Transverse colon (tissue), 4 donors: ENCODE data around the gene OLFML3. TPM values are rescaled to one million over a fixed set of nuclear protein-coding genes. Genes with fewer than 3 reads are reported as not detected.

Experiments used
- DNase-seq: peaks from one replicate; pipeline ENCODE4 v3.0.0-alpha.2; 2019
- H3K27ac ChIP-seq, 4 donors: fragments of 200-600 bp; sonication (generic); 2 replicates each; pipeline ENCODE4 v1.5.1; 2016 to 2018; ENCODE audit warnings: inconsistent platforms in 4 of 4
- H3K27me3 ChIP-seq: fragments of 200-600 bp; sonication (generic); 2 replicates; pipeline ENCODE4 v1.5.1; 2017; ENCODE audit warnings: inconsistent platforms
- H3K36me3 ChIP-seq, 4 donors: fragments of 200-600 bp; sonication (generic); 2 replicates each; pipeline ENCODE4 v1.5.1; 2017 to 2019; ENCODE audit warnings: inconsistent platforms in 4 of 4
- H3K4me1 ChIP-seq, 4 donors: fragments of 200-600 bp; sonication (generic); 2 replicates each; pipeline ENCODE4 v1.5.1; 2017 to 2020; ENCODE audit warnings: inconsistent platforms in 4 of 4
- H3K4me3 ChIP-seq, 4 donors: fragments of 200-600 bp; sonication (generic); 1 replicate in 1 of 4; 2 replicates in 3 of 4; pipeline versions ENCODE4 v1.5.1 to v1.6.1; 2017 to 2019; ENCODE audit warnings: inconsistent platforms in 4 of 4
- H3K9me3 ChIP-seq, 2 donors: fragments of 200-600 bp; sonication (generic); 2 replicates each; pipeline ENCODE4 v1.5.1; 2017 to 2019; ENCODE audit warnings: inconsistent platforms in 2 of 2
- EP300 ChIP-seq: sonication (generic); formaldehyde crosslinking; IDR thresholded peaks from one replicate; pipeline ENCODE4 v1.6.1; 2017; ENCODE audit warnings: antibody characterized with exemption, low read depth
- POLR2A ChIP-seq: fragments of 450-650 bp; IDR thresholded peaks from one replicate; pipeline ENCODE4 v1.6.1; 2016; ENCODE audit warnings: antibody characterized with exemption, mild to moderate bottlenecking, moderate library complexity
- POLR2AphosphoS5 ChIP-seq, 3 donors: sonication (generic); formaldehyde crosslinking; IDR thresholded peaks; one replicate each; pipeline ENCODE4 v1.6.1; 2016; ENCODE audit warnings: antibody characterized with exemption in 3 of 3
- WGBS, 2 donors: methylation state at CpG; one replicate each; pipeline ENCODE4 v1.1.5; 2018; ENCODE audit warnings: low coverage in 1 of 2; 5-methylcytosine and 5-hydroxymethylcytosine counted together
- in situ Hi-C, 4 donors: fragments of 200-750 bp; cut with MboI; loops; one replicate each; pipeline versions ENCODE4 v1.15.0 to v1.15.1; 2017; ENCODE audit warnings: low sequenced_read_pairs in 3 of 4, low pct_ligation_motif_present in 1 of 4, low pct_unique_long_range_greater_than_20kb in 1 of 4
- intact Hi-C: fragments of 100-400 bp; cut with DNase I; formaldehyde crosslinking; loops from one replicate; pipeline ENCODE4 v1.15.1; 2023; ENCODE audit warnings: low total_unique reads
- total RNA-seq, 4 donors: library from RNA; depleted of rRNA; stranded (reverse); fragments of >200 nt; gene quantifications; one replicate each; pipeline ENCODE4 v1.1.0, GENCODE V29; 2016
- TF ChIP-seq, protein P1 (sequence below), 5 experiments: fragments of 200-600 bp in 3 of 5; fragments of 450-650 bp in 2 of 5; sonication (generic) in 3 of 5; IDR thresholded peaks; 1 replicate in 2 of 5; 2 replicates in 3 of 5; pipeline ENCODE4 v1.5.1; 2016 to 2017; ENCODE audit warnings: antibody characterized with exemption in 5 of 5, inconsistent platforms in 3 of 5, mild to moderate bottlenecking in 2 of 5, moderate library complexity in 1 of 5

OLFML3 gene
- total RNA-seq, 4 donors from 2014 or later, result 15.7 to 29.2 (median 24.3) TPM

- TF ChIP-seq EP300 (no peak), POLR2AphosphoS5 (IDR thresholded peaks at IDR 0.05) (no peak), POLR2A (no peak)
- TF ChIP-seq, protein P1, sequence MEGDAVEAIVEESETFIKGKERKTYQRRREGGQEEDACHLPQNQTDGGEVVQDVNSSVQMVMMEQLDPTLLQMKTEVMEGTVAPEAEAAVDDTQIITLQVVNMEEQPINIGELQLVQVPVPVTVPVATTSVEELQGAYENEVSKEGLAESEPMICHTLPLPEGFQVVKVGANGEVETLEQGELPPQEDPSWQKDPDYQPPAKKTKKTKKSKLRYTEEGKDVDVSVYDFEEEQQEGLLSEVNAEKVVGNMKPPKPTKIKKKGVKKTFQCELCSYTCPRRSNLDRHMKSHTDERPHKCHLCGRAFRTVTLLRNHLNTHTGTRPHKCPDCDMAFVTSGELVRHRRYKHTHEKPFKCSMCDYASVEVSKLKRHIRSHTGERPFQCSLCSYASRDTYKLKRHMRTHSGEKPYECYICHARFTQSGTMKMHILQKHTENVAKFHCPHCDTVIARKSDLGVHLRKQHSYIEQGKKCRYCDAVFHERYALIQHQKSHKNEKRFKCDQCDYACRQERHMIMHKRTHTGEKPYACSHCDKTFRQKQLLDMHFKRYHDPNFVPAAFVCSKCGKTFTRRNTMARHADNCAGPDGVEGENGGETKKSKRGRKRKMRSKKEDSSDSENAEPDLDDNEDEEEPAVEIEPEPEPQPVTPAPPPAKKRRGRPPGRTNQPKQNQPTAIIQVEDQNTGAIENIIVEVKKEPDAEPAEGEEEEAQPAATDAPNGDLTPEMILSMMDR (IDR thresholded peaks at IDR 0.05), result no peak
- Histone ChIP-seq H3K27me3 (no peaks in the 10 kb centered on the region), H3K4me3 (no peak overlapping the region), H3K9me3 (no peaks in the 10 kb centered on the region), H3K27ac (no peak overlapping the region), H3K36me3 (no peaks in the 10 kb centered on the region), H3K4me1 (no peaks in the 10 kb centered on the region)
- intact Hi-C loops, result no loop called here
- in situ Hi-C loops, result no loop called here
- no peak for DNase-seq
Measured at GRCh38 chr1:114008993-114009392, 29.7 kb downstream of the OLFML3 start.

DNA sequence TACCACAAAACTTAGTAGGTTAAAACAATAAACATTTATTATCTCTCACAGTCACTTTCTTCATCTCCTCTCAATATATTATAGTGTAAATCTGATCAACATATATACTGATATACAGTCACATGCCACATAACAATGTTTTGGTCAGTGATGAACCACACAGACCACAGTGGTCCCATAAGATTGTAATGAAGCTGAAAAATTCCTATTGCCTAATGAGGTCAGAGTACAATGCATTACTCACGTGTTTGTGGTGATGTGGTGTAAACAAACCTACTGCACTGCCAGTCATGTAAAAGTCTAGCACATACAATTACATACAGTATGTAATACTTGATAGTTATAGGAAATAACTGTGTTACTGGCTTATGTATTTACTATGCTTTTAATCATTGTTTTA lies 30.1 kb downstream of the OLFML3 start:
- H3K4me3 ChIP-seq, result no peak overlapping the region
- TF ChIP-seq EP300, result no peak
- TF ChIP-seq, protein P1 (IDR thresholded peaks at IDR 0.05), result no peak
- no peak for TF ChIP-seq POLR2AphosphoS5 (IDR thresholded peaks at IDR 0.05)
- TF ChIP-seq POLR2A, result no peak
- H3K27me3 ChIP-seq, result no peaks in the 10 kb centered on the region
- H3K9me3 ChIP-seq, result no peaks in the 10 kb centered on the region
- in situ Hi-C loops (no loop called here), intact Hi-C loops (no loop called here)
- H3K4me1 ChIP-seq, result no peaks in the 10 kb centered on the region
- 0 to 39% methylated on average over 1 of the region's 1 CpG for WGBS, 2 donors
- no peak overlapping the region for H3K27ac ChIP-seq
- H3K36me3 ChIP-seq, result no peaks in the 10 kb centered on the region
- no peak for DNase-seq

DNA sequence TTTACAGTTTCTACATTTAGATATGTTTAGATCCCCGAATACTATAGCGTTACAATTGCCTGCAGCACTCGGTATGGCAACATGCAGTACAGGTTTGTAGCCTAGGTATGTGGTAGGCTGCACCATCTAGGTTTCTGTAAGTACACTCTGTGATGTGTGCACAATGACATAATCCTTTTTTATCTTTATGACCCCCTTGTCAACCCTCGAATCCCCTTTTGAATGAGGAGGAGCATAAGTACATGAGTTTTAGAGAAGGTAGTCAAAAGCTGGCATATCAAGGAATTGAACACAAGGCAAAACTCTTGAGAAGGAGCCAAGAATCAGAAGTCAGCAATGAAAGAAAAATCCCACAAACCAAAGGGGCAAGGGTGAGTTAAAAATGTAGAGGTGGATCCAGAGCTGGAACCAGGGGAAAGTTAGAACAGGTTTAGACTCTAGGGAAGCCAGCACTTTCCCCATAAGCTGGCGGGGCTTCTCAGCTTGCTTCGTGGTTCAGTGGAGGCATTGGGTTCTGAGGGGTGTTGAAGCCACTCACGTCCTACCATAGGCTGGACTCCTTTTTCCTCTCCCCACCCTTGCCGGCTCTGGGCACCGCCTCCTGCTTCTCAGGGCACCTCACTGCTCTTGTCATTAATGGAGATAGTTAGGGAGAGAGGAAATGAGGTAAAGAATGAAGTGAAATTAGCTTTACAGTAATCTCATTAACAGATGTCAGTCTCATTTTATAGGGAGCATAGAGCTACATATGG lies 31.3 kb downstream of the OLFML3 start:
- no peaks in the 10 kb centered on the region for H3K9me3 ChIP-seq
- intact Hi-C loops, result no loop called here
- in situ Hi-C loops, result no loop called here
- H3K4me3 ChIP-seq, result no peak overlapping the region
- no peaks in the 10 kb centered on the region for H3K4me1 ChIP-seq
- H3K36me3 ChIP-seq, result no peaks in the 10 kb centered on the region
- H3K27me3 ChIP-seq, result no peaks in the 10 kb centered on the region
- 55 to 61% methylated on average over 6 to 9 of the region's 9 CpGs for WGBS, 2 donors
- no peak overlapping the region for H3K27ac ChIP-seq
- TF ChIP-seq EP300, result no peak
- no peak for TF ChIP-seq POLR2A
- TF ChIP-seq, protein P1 (IDR thresholded peaks at IDR 0.05), result no peak
- TF ChIP-seq POLR2AphosphoS5 (IDR thresholded peaks at IDR 0.05), result no peak
- no peak for DNase-seq

DNA sequence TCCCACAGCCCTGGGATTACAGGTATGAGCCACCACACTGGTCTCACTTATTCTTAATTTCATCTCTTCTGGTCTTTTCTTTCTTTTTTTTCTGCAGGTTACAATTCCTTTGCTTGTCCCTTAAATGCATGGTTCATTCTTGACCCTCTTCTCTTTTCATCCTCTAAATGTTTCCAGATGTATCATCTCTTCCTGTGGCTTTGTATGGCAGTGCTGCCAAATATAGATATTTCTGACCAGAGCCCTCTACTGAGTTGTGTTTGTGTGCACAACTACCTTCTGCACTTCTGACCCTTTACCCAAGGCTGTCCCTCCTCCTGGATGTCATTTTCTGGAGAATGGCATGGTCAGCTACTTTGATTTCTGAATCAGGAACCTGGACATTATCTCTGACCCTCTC lies 32.5 kb downstream of the OLFML3 start:
- H3K27me3 ChIP-seq, result no peaks in the 10 kb centered on the region
- no peaks in the 10 kb centered on the region for H3K36me3 ChIP-seq
- intact Hi-C loops (no loop called here), in situ Hi-C loops (no loop called here)
- H3K27ac ChIP-seq, result no peak overlapping the region
- H3K4me3 ChIP-seq, result no peak overlapping the region
- no peak for DNase-seq
- no peaks in the 10 kb centered on the region for H3K9me3 ChIP-seq
- TF ChIP-seq POLR2A, result no peak
- TF ChIP-seq POLR2AphosphoS5 (IDR thresholded peaks at IDR 0.05), result no peak
- TF ChIP-seq, protein P1 (IDR thresholded peaks at IDR 0.05), result no peak
- TF ChIP-seq EP300, result no peak
- H3K4me1 ChIP-seq, result no peaks in the 10 kb centered on the region
